Neuronal stem cell (in vitro differentiated cells): ENCODE measurements around the gene C6orf47.

ENCODE experiments used
- DNase-seq: peaks from one replicate; pipeline ENCODE4 v3.0.0-alpha.2; 2013; ENCODE audit warnings: low spot score
- H2AFZ ChIP-seq: one replicate; pipeline ENCODE4 v1.6.1; 2013; ENCODE audit warnings: mild to moderate bottlenecking, low read length, inconsistent platforms
- H2AK5ac ChIP-seq: 2 replicates; pipeline ENCODE4 v1.6.1; 2013; ENCODE audit warnings: low read depth, mild to moderate bottlenecking, inconsistent platforms, low read length, moderate library complexity, mixed read lengths
- H2BK120ac ChIP-seq: 2 replicates; pipeline ENCODE4 v1.6.1; 2013; ENCODE audit warnings: low read depth, mild to moderate bottlenecking, inconsistent platforms, low read length, moderate library complexity, mixed read lengths
- H2BK12ac ChIP-seq: one replicate; pipeline ENCODE4 v1.6.1; 2013; ENCODE audit warnings: low read length, inconsistent platforms
- H2BK15ac ChIP-seq: 2 replicates; pipeline ENCODE4 v1.6.1; 2013; ENCODE audit warnings: mild to moderate bottlenecking, low read length, inconsistent platforms, mixed read lengths
- H2BK5ac ChIP-seq: one replicate; pipeline ENCODE4 v1.6.1; 2013; ENCODE audit warnings: inconsistent platforms, mild to moderate bottlenecking, low read length, moderate library complexity
- H3K14ac ChIP-seq: one replicate; pipeline ENCODE4 v1.6.1; 2013; ENCODE audit warnings: low read length, inconsistent platforms
- H3K18ac ChIP-seq: 2 replicates; pipeline ENCODE4 v1.6.1; 2013; ENCODE audit warnings: low read length, inconsistent platforms
- H3K23ac ChIP-seq: 2 replicates; pipeline ENCODE4 v1.6.1; 2013; ENCODE audit warnings: low read depth, mild to moderate bottlenecking, mixed read lengths, low read length, inconsistent platforms; ENCODE audit not compliant: poor library complexity
- H3K27ac ChIP-seq: replicated peaks from 3 replicates; pipeline ENCODE4 v1.5.1; 2013; ENCODE audit warnings: low read length, inconsistent platforms
- H3K27me3 ChIP-seq, 3 experiments: 2 replicates each; pipeline ENCODE4 v1.6.1; 2013; ENCODE audit warnings: low read length in 3 of 3, mild to moderate bottlenecking in 2 of 3, inconsistent platforms in 1 of 3, low read depth in 1 of 3, mixed read lengths in 1 of 3, moderate library complexity in 1 of 3; ENCODE audit not compliant: control insufficient read depth in 3 of 3, insufficient read depth in 3 of 3
- H3K36me3 ChIP-seq, 2 donors: replicated peaks in 1 of 2; 2 replicates each; pipeline ENCODE4 v1.6.1; 2013; ENCODE audit warnings: low read length in 2 of 2; ENCODE audit not compliant: control insufficient read depth in 2 of 2, insufficient read depth in 2 of 2
- H3K4ac ChIP-seq: 2 replicates; pipeline ENCODE4 v1.6.1; 2013; ENCODE audit warnings: inconsistent platforms, mild to moderate bottlenecking, low read length, moderate library complexity
- H3K4me1 ChIP-seq, 2 donors: 1 replicate in 1 of 2; 2 replicates in 1 of 2; pipeline ENCODE4 v1.6.1; 2013; ENCODE audit warnings: low read length in 2 of 2, low read depth in 1 of 2; ENCODE audit not compliant: control insufficient read depth in 2 of 2, insufficient read depth in 1 of 2
- H3K4me2 ChIP-seq: one replicate; pipeline ENCODE4 v1.6.1; 2013; ENCODE audit warnings: mild to moderate bottlenecking, low read length, inconsistent platforms; ENCODE audit not compliant: insufficient read depth, poor library complexity, severe bottlenecking
- H3K4me3 ChIP-seq, 2 donors: 2 replicates each; pipeline ENCODE4 v1.5.1; 2013; ENCODE audit warnings: low read length in 2 of 2, mild to moderate bottlenecking in 2 of 2, inconsistent platforms in 1 of 2, moderate library complexity in 1 of 2
- H3K79me1 ChIP-seq: one replicate; pipeline ENCODE4 v1.6.1; 2013; ENCODE audit warnings: low read depth, mild to moderate bottlenecking, inconsistent platforms, low read length, moderate library complexity
- H3K9ac ChIP-seq: one replicate; pipeline ENCODE4 v1.6.1; 2013; ENCODE audit warnings: mild to moderate bottlenecking, low read depth, low read length, inconsistent platforms; ENCODE audit not compliant: poor library complexity
- H3K9me3 ChIP-seq, 2 donors: replicated peaks in 1 of 2; 2 replicates each; pipeline versions ENCODE3 to v1.6.1; 2013; ENCODE audit warnings: low read length in 2 of 2, mild to moderate bottlenecking in 2 of 2, inconsistent platforms in 1 of 2, low read depth in 1 of 2, mixed read lengths in 1 of 2, moderate library complexity in 1 of 2; ENCODE audit not compliant: control insufficient read depth in 2 of 2, insufficient read depth in 1 of 2
- H4K8ac ChIP-seq: one replicate; pipeline ENCODE4 v1.6.1; 2013; ENCODE audit warnings: low read depth, mild to moderate bottlenecking, inconsistent platforms, low read length, moderate library complexity
- H4K91ac ChIP-seq: one replicate; pipeline ENCODE4 v1.6.1; 2013; ENCODE audit warnings: low read length, low read depth, mild to moderate bottlenecking, inconsistent platforms; ENCODE audit not compliant: poor library complexity
- WGBS, 2 donors: extraction: QIAGEN DNeasy Blood & Tissue Kit; methylation state at CpG; one replicate each; pipeline ENCODE4 v1.1.7; 2013; ENCODE audit warnings: missing lambda C conversion rate in 2 of 2, mixed read lengths in 1 of 2; ENCODE audit not compliant: insufficient read length in 2 of 2, insufficient replicate concordance in 1 of 2; ENCODE audit errors: extremely low coverage in 2 of 2; 5-methylcytosine and 5-hydroxymethylcytosine counted together

The C6orf47 gene

DNA sequence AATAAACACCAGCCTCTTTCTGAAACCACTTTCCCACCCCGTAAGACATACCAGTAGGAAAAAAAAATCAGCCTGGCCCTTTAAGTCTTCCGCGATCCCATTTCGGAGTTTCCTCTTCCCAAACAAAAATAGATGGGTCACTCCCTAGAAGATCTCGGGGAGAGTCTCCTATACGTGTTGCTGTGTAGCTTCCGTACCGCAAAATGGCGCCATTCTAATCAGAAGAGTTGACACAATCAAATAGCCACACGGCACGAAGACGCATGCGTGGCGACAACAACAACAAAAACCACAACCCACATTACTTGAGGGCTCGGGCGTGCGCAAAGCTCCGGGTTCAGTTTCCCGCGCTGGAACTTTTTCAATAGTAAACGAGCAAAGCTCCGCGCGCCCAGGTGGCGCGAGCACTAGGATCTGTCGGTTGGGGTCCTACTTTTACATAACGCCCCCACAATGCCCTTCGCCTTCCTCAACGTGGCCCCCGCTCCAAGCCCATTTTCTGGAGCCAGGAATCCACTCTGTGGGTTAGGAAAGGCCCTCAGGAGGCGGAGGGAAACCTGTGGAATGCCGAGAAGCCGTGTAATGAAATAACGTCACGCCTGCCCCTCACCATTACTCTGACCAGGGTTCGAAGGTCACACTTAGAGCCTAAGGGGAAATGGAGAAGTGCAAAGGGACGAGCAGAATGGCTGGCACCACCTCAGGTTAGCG, 4.4 kb upstream of the C6orf47 start, which contains the start of gene GPANK1:
Gene GPANK1 (minus strand): TSS at position 208 of the 711 bp plus-strand sequence. CDS start 519 bp downstream, outside the sequence.
- DNase-seq, result peak; percentile 79
- Histone ChIP-seq H3K9me3 (no peaks in the 10 kb centered on the region), H3K4me2 (peak within 1 kb of the TSS; percentile 92), H2BK12ac (no peak within 1 kb of the TSS), H2AK5ac (peak within 1 kb of the TSS; percentile 85), H2BK5ac (peak within 1 kb of the TSS; percentile 45), H3K23ac (peak within 1 kb of the TSS; percentile 58), H2AFZ (peak within 1 kb of the TSS; percentile 84), H3K27ac (peak within 1 kb of the TSS; percentile 93), H3K14ac (no peak within 1 kb of the TSS), H4K91ac (peak within 1 kb of the TSS; percentile 64), H3K79me1 (peaks cover 7% of the 10 kb centered on the region), H3K4me1 (peaks cover 15 to 16% of the 10 kb centered on the region in 2 donors), H3K4ac (no peak within 1 kb of the TSS), H4K8ac (no peak within 1 kb of the TSS), H3K4me3 (peak within 1 kb of the TSS; percentile 92 to 95), H3K18ac (peak within 1 kb of the TSS; percentile 92), H2BK120ac (no peak within 1 kb of the TSS), H3K36me3 (peaks cover 30 to 66% of the 10 kb centered on the region in 2 donors), H3K9ac (peak within 1 kb of the TSS; percentile 93), H3K27me3 (no peaks in the 10 kb centered on the region), H2BK15ac (no peak within 1 kb of the TSS)
- WGBS, 2 donors, result no CpG with 5 or more reads among the region's 39 CpGs

DNA sequence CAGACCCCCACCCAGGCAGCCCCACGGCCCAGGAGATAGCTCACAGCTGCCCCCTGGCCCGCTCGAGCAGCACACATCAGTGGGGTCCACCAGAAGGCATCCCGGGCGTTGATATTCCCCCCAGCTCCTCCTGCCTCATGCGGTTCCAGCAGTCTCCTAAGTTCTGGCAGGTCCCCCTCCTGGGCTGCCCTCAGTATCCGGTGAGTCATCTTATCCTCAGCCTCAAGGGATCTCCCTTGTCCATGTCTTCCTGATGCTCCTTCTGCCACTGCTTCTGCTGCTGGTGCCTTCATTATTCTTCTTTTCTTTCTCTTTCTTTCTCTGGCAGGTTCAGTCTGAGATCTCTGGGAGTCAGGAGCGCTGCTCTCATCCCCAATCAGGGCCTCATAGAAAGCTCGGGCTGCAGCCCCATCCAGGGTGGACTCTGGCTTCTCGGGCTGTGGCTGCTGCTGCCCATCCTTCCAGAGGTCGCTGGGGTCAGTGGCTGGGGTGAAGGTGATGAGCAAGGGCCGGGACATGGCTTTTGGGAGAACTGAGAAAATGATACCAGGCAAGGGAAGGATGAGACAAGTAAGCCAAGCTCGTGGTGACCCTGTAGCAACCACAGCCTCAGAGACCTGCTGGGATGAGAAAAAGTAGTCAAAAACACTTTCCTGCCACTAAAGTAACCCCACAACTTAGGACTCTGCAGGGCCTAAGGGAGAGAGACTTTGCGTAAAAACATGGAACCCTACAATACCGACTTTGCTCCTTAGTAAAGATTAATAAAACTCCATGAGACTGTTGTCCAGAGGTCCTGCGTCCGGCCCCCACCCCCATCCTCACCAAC, 3.6 kb upstream of the C6orf47 start:
- DNase-seq, result no peak

DNA sequence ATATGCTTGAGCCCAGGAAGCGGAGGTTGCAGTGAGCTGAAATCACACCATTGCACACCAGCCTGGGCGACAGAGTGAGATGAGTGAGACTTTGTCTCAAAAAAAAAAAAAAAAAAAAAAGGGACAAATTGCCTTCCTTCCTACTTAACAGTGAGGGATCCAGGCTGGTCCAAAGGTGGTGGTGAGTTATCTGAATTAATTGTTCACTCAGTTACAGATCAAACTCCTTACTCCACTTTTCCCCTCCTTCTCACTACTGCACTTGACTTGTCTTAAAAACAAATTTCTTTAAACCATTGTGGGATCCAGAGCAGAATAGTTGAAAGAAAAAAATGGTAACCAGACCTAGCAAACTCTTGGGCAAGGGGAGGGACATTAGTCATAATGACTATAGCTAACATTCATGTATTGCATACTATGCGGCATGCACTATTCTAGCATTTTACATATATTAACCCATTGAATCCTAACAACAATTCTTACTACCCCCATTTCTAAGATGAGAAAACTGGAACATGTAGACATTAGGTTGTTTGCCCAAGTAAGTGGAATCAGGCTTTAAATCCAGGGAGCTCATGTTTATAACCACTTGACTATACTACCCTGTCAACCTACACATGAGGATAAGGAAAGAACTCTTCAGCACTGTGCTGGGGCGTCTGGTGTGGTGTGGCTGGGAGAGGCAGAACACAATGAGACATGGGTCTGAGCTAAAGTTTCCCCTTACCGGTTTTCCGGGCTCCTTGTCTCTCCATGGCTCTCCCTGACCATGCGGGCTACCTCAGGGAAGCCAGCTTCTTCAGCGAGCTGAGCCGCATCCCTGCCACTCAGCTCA, 2.8 kb upstream of the C6orf47 start:
- Histone ChIP-seq H3K9ac (no peak overlapping the region), H3K18ac (no peak overlapping the region), H2BK5ac (no peak overlapping the region), H4K91ac (no peak overlapping the region), H3K23ac (no peak overlapping the region), H2BK15ac (no peak overlapping the region), H3K4me2 (peak overlapping the region; percentile 49), H3K36me3 (peaks cover 16 to 61% of the 10 kb centered on the region in 2 donors), H3K27ac (no peak overlapping the region), H2BK120ac (no peak overlapping the region), H3K4me1 (peaks cover 26 to 28% of the 10 kb centered on the region in 2 donors), H3K14ac (no peak overlapping the region), H3K4me3 (peak overlapping the region in 1 of 2 donors; percentile 92), H3K79me1 (peaks cover 11% of the 10 kb centered on the region), H3K27me3 (no peaks in the 10 kb centered on the region), H3K4ac (no peak overlapping the region), H2AK5ac (peak overlapping the region; percentile 20), H4K8ac (no peak overlapping the region), H2AFZ (no peak overlapping the region), H2BK12ac (no peak overlapping the region), H3K9me3 (no peaks in the 10 kb centered on the region)
- no CpG with 5 or more reads among the region's 9 CpGs for WGBS, 2 donors
- no peak for DNase-seq

More for the DNA sequence above, 3.6 kb upstream of the C6orf47 start:
- H3K4me3 ChIP-seq, result peak overlapping the region; percentile 92 to 95
- H2BK5ac ChIP-seq, result no peak overlapping the region
- peak overlapping the region; percentile 84 for H2AFZ ChIP-seq
- no peak overlapping the region for H3K4ac ChIP-seq
- no peak overlapping the region for H2BK120ac ChIP-seq
- no peak overlapping the region for H3K23ac ChIP-seq
- H3K9ac ChIP-seq, result no peak overlapping the region
- H3K4me2 ChIP-seq, result peak overlapping the region; percentile 49
- H3K18ac ChIP-seq, result no peak overlapping the region
- H3K79me1 ChIP-seq, result peaks cover 7% of the 10 kb centered on the region
- no peak overlapping the region for H4K91ac ChIP-seq
- H4K8ac ChIP-seq, result no peak overlapping the region
- H3K27ac ChIP-seq, result peak overlapping the region; percentile 93
- peaks cover 21 to 22% of the 10 kb centered on the region in 2 donors for H3K4me1 ChIP-seq
- H3K36me3 ChIP-seq, result peaks cover 24 to 61% of the 10 kb centered on the region in 2 donors
- WGBS, 2 donors, result no CpG with 5 or more reads among the region's 17 CpGs
- H2AK5ac ChIP-seq, result peak overlapping the region; percentile 20
- H3K9me3 ChIP-seq, result no peaks in the 10 kb centered on the region
- H3K27me3 ChIP-seq, result no peaks in the 10 kb centered on the region
- no peak overlapping the region for H2BK15ac ChIP-seq
- H3K14ac ChIP-seq, result no peak overlapping the region
- no peak overlapping the region for H2BK12ac ChIP-seq
